HCT116 (cell line): ENCODE results near the gene WWOX.

Experiments used
- CEBPB ChIP-seq: IDR thresholded peaks from 2 replicates; pipeline ENCODE4 v1.6.1; 2012; ENCODE audit warnings: low read depth
- CTCF ChIP-seq, 3 experiments: fragments of 200-600 bp in 1 of 3; sonication (generic) in 1 of 3; IDR thresholded peaks in 2 of 3; conservative IDR thresholded peaks in 1 of 3; 2 replicates each; pipeline ENCODE4 v1.5.1; 2012 to 2017; ENCODE audit warnings: low read depth in 2 of 3, low read length in 2 of 3, antibody characterized with exemption in 1 of 3, borderline replicate concordance in 1 of 3, control low read depth in 1 of 3, mild to moderate bottlenecking in 1 of 3, mixed read lengths in 1 of 3, mixed run types in 1 of 3, moderate library complexity in 1 of 3; ENCODE audit not compliant: insufficient read depth in 1 of 3
- POLR2A ChIP-seq: IDR thresholded peaks from 2 replicates; pipeline ENCODE4 v1.7.0; 2011; ENCODE audit warnings: borderline replicate concordance; ENCODE audit not compliant: insufficient read depth, insufficient read length; ENCODE audit errors: extremely low read depth
- POLR2AphosphoS5 ChIP-seq: IDR thresholded peaks from 2 replicates; pipeline ENCODE4 v1.6.1; 2011; ENCODE audit warnings: mild to moderate bottlenecking, low read depth, low read length, moderate library complexity
- RAD21 ChIP-seq: IDR thresholded peaks from 2 replicates; pipeline ENCODE4 v1.6.1; 2012; ENCODE audit warnings: low read depth, mild to moderate bottlenecking
- YY1 ChIP-seq: IDR thresholded peaks from 2 replicates; pipeline ENCODE4 v1.6.1; 2011; ENCODE audit warnings: low read length, low read depth, moderate library complexity, mild to moderate bottlenecking; ENCODE audit not compliant: insufficient replicate concordance; ENCODE audit errors: extremely low read depth

DNA sequence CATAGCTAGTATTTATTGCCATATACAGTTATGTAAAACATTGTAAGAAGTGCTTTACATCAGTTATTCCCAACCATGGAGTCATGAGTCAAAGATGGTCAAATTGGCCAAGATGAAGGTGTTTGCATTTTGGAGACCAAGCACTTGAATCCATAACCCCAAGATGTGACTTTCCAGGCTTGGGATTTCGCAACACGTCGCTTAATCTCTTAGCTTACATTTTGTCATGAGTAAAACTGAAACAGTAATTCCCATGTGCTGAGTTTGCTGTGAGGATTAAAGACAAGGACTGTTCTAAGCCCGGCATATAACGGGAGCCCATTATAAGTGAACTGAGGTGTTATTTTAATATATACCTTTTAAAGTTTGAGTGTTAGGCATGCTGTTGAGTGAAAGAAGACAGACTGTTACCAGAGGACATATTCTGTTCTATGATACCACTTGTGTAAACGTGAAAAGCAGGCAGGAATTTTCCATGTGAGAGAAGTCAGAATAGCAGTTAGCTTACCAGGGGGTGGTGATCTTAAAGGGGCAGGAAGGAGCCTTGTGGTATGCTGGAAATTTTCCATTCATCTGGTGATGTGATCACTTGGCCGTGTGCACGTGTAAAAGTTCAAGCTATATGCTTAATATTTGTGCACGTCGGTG, 484.9 kb downstream of the WWOX start:
- TF ChIP-seq POLR2A (no peak), YY1 (no peak), RAD21 (no peak), CTCF (IDR thresholded peaks at IDR 0.05 in 2 of 3, conservative IDR thresholded peaks at IDR 0.05 in 1 of 3; ENCODE audit: borderline replicate concordance in 1 of 3, insufficient read depth in 1 of 3, low read depth in 2 of 3, low read length in 2 of 3) (no peak), CEBPB (no peak), POLR2AphosphoS5 (no peak)
